ENCODE measurements around the gene CLEC2L.

DNA sequence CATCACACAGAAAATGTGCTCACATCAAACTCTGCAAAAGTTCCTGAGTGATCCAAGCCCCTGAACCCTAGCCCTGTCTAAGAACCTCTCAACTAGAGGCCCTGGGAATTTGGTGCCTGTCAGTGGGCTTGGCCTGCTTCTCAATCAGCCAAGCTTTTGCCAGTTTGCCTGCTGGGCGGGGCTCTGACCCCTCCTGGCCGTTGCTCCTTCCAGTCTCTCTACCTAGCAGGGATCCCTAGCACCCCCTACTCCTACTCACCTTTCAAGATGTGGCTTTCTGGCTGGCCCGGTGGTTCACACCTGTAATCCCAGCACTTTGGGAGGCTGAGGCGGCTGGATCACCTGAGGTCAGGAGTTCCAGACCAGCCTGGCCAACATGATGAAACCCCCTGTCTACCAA lies 42.1 kb upstream of the CLEC2L start:
- no peak for TF ChIP-seq EZH2phosphoT487 (IDR thresholded peaks at IDR 0.05; ENCODE audit: borderline replicate concordance, low read length)
- TF ChIP-seq, protein P1, sequence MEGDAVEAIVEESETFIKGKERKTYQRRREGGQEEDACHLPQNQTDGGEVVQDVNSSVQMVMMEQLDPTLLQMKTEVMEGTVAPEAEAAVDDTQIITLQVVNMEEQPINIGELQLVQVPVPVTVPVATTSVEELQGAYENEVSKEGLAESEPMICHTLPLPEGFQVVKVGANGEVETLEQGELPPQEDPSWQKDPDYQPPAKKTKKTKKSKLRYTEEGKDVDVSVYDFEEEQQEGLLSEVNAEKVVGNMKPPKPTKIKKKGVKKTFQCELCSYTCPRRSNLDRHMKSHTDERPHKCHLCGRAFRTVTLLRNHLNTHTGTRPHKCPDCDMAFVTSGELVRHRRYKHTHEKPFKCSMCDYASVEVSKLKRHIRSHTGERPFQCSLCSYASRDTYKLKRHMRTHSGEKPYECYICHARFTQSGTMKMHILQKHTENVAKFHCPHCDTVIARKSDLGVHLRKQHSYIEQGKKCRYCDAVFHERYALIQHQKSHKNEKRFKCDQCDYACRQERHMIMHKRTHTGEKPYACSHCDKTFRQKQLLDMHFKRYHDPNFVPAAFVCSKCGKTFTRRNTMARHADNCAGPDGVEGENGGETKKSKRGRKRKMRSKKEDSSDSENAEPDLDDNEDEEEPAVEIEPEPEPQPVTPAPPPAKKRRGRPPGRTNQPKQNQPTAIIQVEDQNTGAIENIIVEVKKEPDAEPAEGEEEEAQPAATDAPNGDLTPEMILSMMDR (IDR thresholded peaks at IDR 0.05; ENCODE audit: low read depth, low read length, poor library complexity, severe bottlenecking): no peak

Measured in DOHH2 (cell line).